Stimulated activated naive CD4-positive, alpha-beta T cell treated with Interleukin-2 at 50 U/mL for 16 hours (primary cell): ENCODE measurements around the gene TIMM22.
"Not testable (repeated sequence)": the region's sequence is repeated elsewhere in the genome, so short reads cannot be mapped to it uniquely, and the experiment has no call there.

Experiments
- DNase-seq: peaks from one replicate; lab custom pipeline; 2025; lab: John Stamatoyannopoulos, UW

TIMM22 gene

GRCh38 chr17:996554-997344, at the start of gene TIMM22:
Gene TIMM22 (plus strand): TSS chr17:997129. CDS start chr17:997143, 14 bp downstream.
- DNase-seq, result peak; percentile 92

- no peak for DNase-seq
Observed at GRCh38 chr17:948284-948852, 48.6 kb upstream of the TIMM22 start.

- no peak for DNase-seq
Observed at GRCh38 chr17:949623-950303, 47.2 kb upstream of the TIMM22 start.

- DNase-seq, result no peak
Observed at GRCh38 chr17:951325-952132, 45.4 kb upstream of the TIMM22 start.

- not testable (repeated sequence) for DNase-seq
Observed at GRCh38 chr17:952592-952991, 44.3 kb upstream of the TIMM22 start.

GRCh38 chr17:953767-954166, 43.2 kb upstream of the TIMM22 start:
- no peak for DNase-seq

GRCh38 chr17:954431-955164, 42.3 kb upstream of the TIMM22 start:
- DNase-seq, result no peak

GRCh38 chr17:956905-957304, 40.0 kb upstream of the TIMM22 start:
- no peak for DNase-seq

GRCh38 chr17:957856-958421, 39.0 kb upstream of the TIMM22 start:
- DNase-seq, result no peak

- DNase-seq, result no peak
Observed at GRCh38 chr17:958712-959451, 38.0 kb upstream of the TIMM22 start.

GRCh38 chr17:962166-962565, 34.8 kb upstream of the TIMM22 start:
- DNase-seq, result no peak

- no peak for DNase-seq
Observed at GRCh38 chr17:962670-963069, 34.3 kb upstream of the TIMM22 start.

GRCh38 chr17:964876-965275, 32.1 kb upstream of the TIMM22 start:
- DNase-seq, result no peak

GRCh38 chr17:965311-965989, 31.5 kb upstream of the TIMM22 start:
- no peak for DNase-seq

- DNase-seq, result no peak
Observed at GRCh38 chr17:967122-967521, 29.8 kb upstream of the TIMM22 start.

- no peak for DNase-seq
Observed at GRCh38 chr17:968812-969730, 27.9 kb upstream of the TIMM22 start.

GRCh38 chr17:969811-970355, 27.0 kb upstream of the TIMM22 start:
- no peak for DNase-seq

- DNase-seq, result no peak
Observed at GRCh38 chr17:970364-970763, 26.6 kb upstream of the TIMM22 start.

- not testable (repeated sequence) for DNase-seq
Observed at GRCh38 chr17:971861-972260, 25.1 kb upstream of the TIMM22 start.
